Inflammatory macrophage (primary cell): ENCODE results near the gene COL27A1.
A peak's percentile ranks its signal among the peaks of the same experiment; 100 is the strongest.
"Not testable (repeated sequence)": the region's sequence is repeated elsewhere in the genome, so short reads cannot be mapped to it uniquely, and the experiment has no call there.

Experiments used
- DNase-seq, 2 donors: peaks; one replicate each; pipeline ENCODE4 v3.0.0-alpha.2; 2020 to 2022

COL27A1 gene

GRCh38 chr9:114311571-114312512 lies 156.5 kb downstream of the COL27A1 start:
- DNase-seq, result no peak

GRCh38 chr9:114312513-114312875 lies 157.2 kb downstream of the COL27A1 start:
- no peak for DNase-seq

- DNase-seq, result no peak
Measured at GRCh38 chr9:114313186-114313585, 157.8 kb downstream of the COL27A1 start.

GRCh38 chr9:114314256-114314867 lies 159.0 kb downstream of the COL27A1 start:
- no peak for DNase-seq

GRCh38 chr9:114314881-114315722 lies 159.8 kb downstream of the COL27A1 start:
- no peak for DNase-seq

- peak; percentile 92 to 93 for DNase-seq
Measured at GRCh38 chr9:114315723-114316363, 160.5 kb downstream of the COL27A1 start.

- no peak for DNase-seq
Measured at GRCh38 chr9:114316605-114317230, 161.4 kb downstream of the COL27A1 start.

- DNase-seq, result peak; percentile 83 to 91
Measured at GRCh38 chr9:114317665-114318357, 162.5 kb downstream of the COL27A1 start.

GRCh38 chr9:114318416-114318815 lies 163.1 kb downstream of the COL27A1 start:
- no peak for DNase-seq

GRCh38 chr9:114319147-114319546 lies 163.8 kb downstream of the COL27A1 start:
- no peak for DNase-seq

GRCh38 chr9:114320710-114321109 lies 165.4 kb downstream of the COL27A1 start:
- not testable (repeated sequence) for DNase-seq

- no peak for DNase-seq
Measured at GRCh38 chr9:114321759-114322158, 166.4 kb downstream of the COL27A1 start.

GRCh38 chr9:114322160-114322818 lies 167.0 kb downstream of the COL27A1 start:
- not testable (repeated sequence) for DNase-seq

GRCh38 chr9:114322831-114323531 lies 167.6 kb downstream of the COL27A1 start, which contains the start of gene ORM1:
ORM1 (plus strand) TSS chr9:114323098; CDS start chr9:114323134, 36 bp downstream.
- DNase-seq, result not testable (repeated sequence)

GRCh38 chr9:114323849-114324248 lies 168.5 kb downstream of the COL27A1 start:
- not testable (repeated sequence) for DNase-seq

GRCh38 chr9:114324492-114324891 lies 169.2 kb downstream of the COL27A1 start:
- DNase-seq, result no peak

- not testable (repeated sequence) for DNase-seq
Measured at GRCh38 chr9:114324965-114325364, 169.6 kb downstream of the COL27A1 start.

GRCh38 chr9:114325684-114326254 lies 170.4 kb downstream of the COL27A1 start:
- DNase-seq, result not testable (repeated sequence)

- DNase-seq, result no peak
Measured at GRCh38 chr9:114327749-114328148, 172.4 kb downstream of the COL27A1 start.
